Stromal cell of bone marrow (primary cell): Measurements from ENCODE around the gene MS4A14.
"Not testable (repeated sequence)": the region's sequence is repeated elsewhere in the genome, so short reads cannot be mapped to it uniquely, and the experiment has no call there.

Experiments
- DNase-seq: peaks from one replicate; pipeline ENCODE4 v3.0.0-alpha.2; 2012; ENCODE audit warnings: low read depth

The MS4A14 gene, protein sequence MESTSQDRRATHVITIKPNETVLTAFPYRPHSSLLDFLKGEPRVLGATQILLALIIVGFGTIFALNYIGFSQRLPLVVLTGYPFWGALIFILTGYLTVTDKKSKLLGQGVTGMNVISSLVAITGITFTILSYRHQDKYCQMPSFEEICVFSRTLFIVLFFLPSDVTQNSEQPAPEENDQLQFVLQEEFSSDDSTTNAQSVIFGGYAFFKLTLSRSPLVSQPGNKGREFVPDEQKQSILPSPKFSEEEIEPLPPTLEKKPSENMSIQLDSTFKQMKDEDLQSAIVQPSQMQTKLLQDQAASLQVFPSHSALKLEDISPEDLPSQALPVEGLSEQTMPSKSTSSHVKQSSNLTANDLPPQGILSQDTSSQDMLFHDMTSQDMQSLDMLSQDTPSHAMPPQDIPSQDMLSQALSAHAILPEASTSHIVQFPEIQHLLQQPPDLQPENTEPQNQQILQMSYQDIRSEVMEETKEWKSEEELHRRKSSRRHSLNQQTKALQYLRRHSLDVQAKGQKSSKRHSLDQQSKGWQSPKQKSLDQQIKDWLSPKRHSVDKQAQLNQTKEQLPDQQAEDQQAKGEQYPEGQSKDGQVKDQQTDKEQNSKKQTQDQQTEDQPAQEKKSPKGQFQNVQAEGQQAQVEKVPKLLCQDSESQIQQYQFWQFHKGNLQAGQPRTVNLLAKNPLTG

GRCh38 chr11:60396382-60396781, at the start of gene MS4A14:
Gene MS4A14, plus strand, starts transcription at chr11:60396459. Its CDS starts 120 bp downstream, at chr11:60396579.
- no peak for DNase-seq

DNA sequence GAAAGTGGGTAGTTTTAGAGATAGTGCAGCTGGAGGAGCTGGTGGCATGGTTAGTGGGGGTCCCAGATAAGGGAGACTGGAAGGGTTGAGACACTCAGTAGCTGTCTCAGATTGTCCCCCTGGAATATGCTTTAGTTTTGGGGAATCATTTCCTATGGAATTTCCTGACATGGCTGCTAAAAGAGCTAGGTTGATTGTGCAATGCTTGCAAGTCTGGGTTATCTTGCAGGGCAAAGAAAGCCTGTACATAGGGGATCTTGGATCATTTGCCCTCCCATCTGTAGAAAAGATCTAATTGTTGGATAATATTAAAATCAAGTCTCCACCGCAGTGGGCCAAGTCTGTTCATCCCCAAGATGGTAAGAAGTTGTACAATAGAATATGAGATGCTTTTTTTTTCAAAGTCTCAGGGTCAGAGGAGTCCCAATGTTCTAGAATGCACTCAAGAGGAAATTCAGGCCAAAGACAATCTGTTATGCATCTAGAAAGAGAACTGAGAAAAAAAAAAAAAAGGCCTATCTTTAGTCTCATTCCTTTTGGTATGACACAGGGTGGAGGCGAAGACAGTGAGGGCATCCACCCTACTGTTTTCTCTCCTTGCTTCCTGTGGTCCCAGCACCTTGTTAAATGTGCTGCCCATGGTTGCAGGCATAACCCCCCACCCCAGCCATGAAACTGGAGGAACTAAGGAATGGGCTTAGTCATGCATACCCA, 49.0 kb upstream of the MS4A14 start:
- DNase-seq: no peak

DNA sequence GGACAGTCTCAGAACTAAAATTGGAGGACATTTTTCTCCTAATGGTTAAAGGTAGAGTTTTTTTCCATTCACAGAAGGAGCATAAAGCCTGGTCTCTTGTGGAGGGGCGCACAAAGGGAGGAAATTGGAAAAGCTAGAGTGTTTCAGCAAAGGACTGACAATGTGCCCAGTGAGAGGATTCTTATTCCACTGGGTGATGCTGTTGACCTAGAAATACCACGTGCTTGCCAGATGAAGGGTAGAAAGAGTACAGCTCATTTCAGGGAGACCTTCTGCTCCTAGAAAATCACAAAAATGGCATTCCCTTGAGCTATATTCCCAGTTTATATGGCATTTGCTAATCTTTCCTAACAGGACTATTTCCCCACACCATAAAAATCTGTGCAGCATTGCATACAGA, 48.1 kb upstream of the MS4A14 start:
- no peak for DNase-seq

GRCh38 chr11:60349990-60350389, 46.3 kb upstream of the MS4A14 start:
- no peak for DNase-seq

DNA sequence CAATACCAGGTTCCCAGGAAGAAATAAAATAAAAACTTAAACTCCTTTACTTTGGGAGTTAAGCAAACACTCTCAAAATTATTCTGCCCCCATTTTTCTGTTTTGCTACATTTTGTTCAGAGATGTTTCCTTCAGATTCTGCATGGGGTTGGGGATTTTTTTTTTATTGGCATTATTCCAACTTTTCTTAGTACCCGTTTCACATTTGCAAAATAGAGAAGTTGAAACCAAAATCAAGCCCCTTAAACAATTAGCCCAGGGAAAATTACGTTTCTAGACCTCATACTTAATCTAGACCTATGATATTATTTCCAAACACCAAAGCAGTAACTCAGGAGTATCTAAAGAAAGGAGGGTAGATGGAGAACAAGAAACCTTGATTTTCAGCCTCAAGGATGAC, 38.5 kb upstream of the MS4A14 start:
- no peak for DNase-seq

- no peak for DNase-seq
Measured at GRCh38 chr11:60360621-60361020, 35.6 kb upstream of the MS4A14 start.

- DNase-seq: no peak
Measured at GRCh38 chr11:60362241-60362640, 34.0 kb upstream of the MS4A14 start.

DNA sequence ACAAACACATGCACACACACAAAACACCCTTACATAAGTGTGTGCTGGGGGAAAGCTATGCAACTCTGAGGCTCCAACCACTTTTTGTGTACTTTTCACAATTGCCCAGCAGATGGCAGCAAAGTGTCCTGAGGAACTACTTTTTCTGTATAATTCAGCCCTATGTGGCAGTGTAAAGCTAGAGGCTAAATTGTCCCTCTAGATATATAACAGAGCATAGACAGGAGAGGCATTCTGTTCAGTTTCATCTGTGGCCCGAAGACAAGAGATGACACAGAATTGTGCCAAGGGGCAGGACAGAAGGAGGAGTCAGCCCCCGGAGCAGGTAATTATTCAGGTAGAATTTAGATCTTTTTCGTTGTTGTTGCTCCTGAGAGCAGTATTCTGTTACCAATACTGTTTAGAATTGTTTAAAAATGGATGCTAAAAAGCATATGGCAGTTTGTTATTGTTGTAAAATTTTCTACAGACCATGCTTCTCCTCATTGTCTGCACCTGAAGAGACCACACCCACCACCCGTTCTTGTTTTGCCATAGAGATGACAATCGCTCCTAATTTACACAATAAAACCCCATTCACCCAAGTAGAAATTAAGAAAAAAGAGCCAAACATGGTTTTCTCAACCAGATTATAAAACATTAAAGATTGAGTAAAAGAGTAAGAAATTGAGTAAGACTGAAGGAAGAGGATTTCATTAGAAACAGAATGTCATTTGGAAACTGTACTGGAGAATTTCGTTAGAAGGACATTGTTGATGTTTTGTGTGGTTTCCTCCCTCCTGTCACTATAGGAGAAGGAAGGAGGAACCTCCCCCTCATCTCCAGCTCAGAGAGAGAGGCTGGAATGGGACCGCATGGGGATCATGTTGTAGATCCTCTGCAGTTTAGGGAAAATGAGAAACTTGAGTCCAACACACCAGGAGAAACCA, 32.5 kb upstream of the MS4A14 start:
- peak; percentile 23 for DNase-seq

- DNase-seq: not testable (repeated sequence)
Measured at GRCh38 chr11:60366262-60366904, 29.9 kb upstream of the MS4A14 start.

GRCh38 chr11:60367009-60367408, 29.2 kb upstream of the MS4A14 start:
- no peak for DNase-seq

DNA sequence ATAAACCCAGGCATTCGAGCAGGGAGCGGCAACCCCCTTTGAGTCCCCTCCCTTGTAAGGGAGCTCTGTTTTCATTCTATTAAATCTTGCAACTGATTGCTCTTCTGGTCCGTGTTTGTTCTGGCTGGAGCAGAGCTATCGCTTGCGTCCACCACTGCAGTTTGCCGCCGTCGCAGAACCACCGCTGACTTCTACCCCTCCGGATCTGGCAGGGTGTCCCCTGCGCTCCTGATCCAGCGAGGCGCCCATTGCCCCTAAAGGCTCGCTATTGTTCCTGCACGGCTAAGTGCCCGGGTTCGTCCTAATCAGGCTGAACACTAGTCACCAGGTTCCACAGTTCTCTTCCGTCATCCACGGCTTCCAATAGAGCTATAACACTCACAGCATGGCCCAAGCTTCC, 28.4 kb upstream of the MS4A14 start:
- DNase-seq: no peak

- DNase-seq: no peak
Measured at GRCh38 chr11:60370252-60370810, 25.9 kb upstream of the MS4A14 start.

GRCh38 chr11:60370811-60371298, 25.4 kb upstream of the MS4A14 start:
- DNase-seq: no peak

GRCh38 chr11:60371386-60371785, 24.9 kb upstream of the MS4A14 start:
- no peak for DNase-seq

GRCh38 chr11:60371854-60372253, 24.4 kb upstream of the MS4A14 start:
- no peak for DNase-seq

GRCh38 chr11:60372767-60373166, 23.5 kb upstream of the MS4A14 start:
- no peak for DNase-seq

DNA sequence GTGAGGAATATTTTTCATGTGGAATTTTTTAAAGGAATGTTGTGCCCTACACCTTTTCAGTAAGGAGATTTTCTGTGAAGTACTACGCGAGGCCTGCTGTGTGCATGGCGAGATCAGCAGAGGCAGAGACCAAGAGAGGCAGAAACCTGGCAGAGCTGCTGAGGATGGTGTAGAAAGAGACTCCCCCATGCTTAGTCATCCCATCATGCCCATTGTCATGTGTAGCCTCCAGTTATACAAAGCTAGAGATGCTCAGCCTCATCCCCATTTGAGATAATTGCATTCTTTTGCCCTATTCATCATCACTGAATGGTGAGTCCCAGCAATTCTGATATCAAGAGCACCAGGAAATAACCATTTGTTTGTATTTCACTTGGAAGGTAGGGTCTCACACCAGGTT, 20.9 kb upstream of the MS4A14 start:
- DNase-seq: no peak

- DNase-seq: no peak
Measured at GRCh38 chr11:60376601-60377000, 19.7 kb upstream of the MS4A14 start.

GRCh38 chr11:60377401-60378136, 18.7 kb upstream of the MS4A14 start:
- no peak for DNase-seq

DNA sequence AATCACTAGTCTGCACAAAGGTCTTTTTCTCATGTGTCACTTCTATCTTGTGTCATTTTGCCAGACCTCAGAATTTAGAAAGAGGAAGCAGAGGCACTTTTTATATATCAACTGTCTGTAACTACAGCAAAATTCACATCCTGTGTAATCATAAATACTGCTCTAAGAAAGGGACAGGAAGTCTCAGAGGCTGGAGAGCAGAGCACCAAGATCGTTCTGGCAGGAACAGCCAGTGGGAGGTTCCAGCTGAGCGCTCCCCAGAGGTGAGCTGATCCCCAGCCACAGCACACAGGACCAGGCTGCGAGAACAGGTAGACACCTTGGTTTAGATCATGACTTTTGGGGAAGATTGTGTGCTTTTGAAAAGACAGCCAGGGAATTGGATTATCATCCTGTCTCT, 17.9 kb upstream of the MS4A14 start, which contains the start of gene MS4A7:
TSS of gene MS4A7 (plus strand) at position 179 of the 400 bp plus-strand sequence. CDS start 4,610 bp downstream, outside the sequence.
- DNase-seq: no peak
